ENCODE measurements around the gene FAM20A.

DNA sequence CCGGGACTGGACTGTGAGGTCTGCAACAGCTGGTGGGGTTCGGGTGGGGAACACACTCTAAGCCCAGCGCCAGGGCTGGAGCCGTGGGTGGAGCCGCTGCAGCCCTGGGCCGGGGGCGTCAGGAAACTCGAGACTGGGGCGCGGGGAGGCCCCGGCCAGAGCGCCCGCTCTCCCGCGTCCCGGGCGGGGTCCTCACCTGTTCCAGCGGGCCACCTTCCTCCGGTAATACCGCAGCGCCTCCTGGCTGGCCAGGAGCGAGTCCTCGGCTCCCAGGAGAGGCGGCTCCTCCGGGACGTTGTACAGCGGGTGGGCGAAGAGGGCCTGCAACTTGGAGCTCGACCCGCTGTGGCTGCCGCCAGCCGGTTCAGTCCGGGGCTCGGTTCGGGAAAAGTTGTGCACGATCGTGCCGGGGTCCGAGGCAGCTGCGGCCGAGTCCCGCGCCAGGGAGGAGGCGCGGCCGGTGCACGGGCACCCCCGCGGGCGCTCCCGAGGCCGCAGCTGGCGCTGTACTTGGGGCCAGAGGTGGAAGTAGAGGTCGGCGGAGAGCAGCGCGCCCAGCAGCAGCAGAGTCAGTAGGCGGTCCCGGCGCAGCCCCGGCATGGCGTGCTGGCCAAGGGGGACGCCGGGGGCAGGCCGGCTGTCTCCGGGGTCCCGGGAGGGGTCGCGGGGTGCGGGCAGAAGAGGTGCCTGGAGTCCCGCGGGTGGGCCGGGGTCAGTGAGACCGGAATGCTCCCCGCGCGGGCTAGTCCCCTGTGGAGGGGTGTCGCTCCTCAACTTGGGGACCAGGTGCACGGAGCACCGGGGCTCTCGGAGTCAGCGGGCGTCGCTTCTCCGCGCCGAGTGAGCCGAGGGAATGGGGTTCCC is 868 bp downstream of the FAM20A start:
- TF ChIP-seq, protein P1, sequence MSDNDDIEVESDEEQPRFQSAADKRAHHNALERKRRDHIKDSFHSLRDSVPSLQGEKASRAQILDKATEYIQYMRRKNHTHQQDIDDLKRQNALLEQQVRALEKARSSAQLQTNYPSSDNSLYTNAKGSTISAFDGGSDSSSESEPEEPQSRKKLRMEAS (IDR thresholded peaks at IDR 0.05) = 0 out of 2 replicates have a peak, but pooled peaks have one; percentile 11
- TF ChIP-seq, protein P2, sequence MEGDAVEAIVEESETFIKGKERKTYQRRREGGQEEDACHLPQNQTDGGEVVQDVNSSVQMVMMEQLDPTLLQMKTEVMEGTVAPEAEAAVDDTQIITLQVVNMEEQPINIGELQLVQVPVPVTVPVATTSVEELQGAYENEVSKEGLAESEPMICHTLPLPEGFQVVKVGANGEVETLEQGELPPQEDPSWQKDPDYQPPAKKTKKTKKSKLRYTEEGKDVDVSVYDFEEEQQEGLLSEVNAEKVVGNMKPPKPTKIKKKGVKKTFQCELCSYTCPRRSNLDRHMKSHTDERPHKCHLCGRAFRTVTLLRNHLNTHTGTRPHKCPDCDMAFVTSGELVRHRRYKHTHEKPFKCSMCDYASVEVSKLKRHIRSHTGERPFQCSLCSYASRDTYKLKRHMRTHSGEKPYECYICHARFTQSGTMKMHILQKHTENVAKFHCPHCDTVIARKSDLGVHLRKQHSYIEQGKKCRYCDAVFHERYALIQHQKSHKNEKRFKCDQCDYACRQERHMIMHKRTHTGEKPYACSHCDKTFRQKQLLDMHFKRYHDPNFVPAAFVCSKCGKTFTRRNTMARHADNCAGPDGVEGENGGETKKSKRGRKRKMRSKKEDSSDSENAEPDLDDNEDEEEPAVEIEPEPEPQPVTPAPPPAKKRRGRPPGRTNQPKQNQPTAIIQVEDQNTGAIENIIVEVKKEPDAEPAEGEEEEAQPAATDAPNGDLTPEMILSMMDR (IDR thresholded peaks at IDR 0.05; ENCODE audit: control extremely low read depth in 1 of 3, insufficient read depth in 1 of 3, low read depth in 1 of 3, low read length in 3 of 3) = peak; percentile 50 to 63 (median 58)
- TF ChIP-seq EZH2 (IDR thresholded peaks at IDR 0.05; ENCODE audit: low read depth, low read length, severe bottlenecking) (peak; percentile 53), JUND (IDR thresholded peaks at IDR 0.05; ENCODE audit: low read length) (no peak), EP300 (IDR thresholded peaks at IDR 0.05; ENCODE audit: borderline replicate concordance in 1 of 2, low read depth in 2 of 2, low read length in 2 of 2) (no peak), RXRA (IDR thresholded peaks at IDR 0.05; ENCODE audit: insufficient read depth, low read depth, low read length) (no peak), HDAC6 (IDR thresholded peaks at IDR 0.05; ENCODE audit: low read depth, low read length) (no peak), SP1 (IDR thresholded peaks at IDR 0.05; ENCODE audit: low read depth, low read length) (no peak), TAF1 (IDR thresholded peaks at IDR 0.05; ENCODE audit: low read depth, low read length) (peak; percentile 61), POLR2A (IDR thresholded peaks at IDR 0.05; ENCODE audit: control extremely low read depth in 1 of 2, low read depth in 2 of 2, low read length in 2 of 2) (peak in 1 of 2 experiments; percentile 20; a peak in 1 of 3 replicates), PHF8 (conservative IDR thresholded peaks at IDR 0.05; ENCODE audit: low read depth, low read length) (0 out of 2 replicates have a peak, but pooled peaks have one; percentile 47), GABPA (IDR thresholded peaks at IDR 0.05; ENCODE audit: borderline replicate concordance, insufficient read depth, low read length) (no peak)
- TF ChIP-seq, protein P3, sequence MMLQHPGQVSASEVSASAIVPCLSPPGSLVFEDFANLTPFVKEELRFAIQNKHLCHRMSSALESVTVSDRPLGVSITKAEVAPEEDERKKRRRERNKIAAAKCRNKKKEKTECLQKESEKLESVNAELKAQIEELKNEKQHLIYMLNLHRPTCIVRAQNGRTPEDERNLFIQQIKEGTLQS (IDR thresholded peaks at IDR 0.05; ENCODE audit: insufficient read depth, low read depth, low read length) = no peak
- TF ChIP-seq, protein P4, sequence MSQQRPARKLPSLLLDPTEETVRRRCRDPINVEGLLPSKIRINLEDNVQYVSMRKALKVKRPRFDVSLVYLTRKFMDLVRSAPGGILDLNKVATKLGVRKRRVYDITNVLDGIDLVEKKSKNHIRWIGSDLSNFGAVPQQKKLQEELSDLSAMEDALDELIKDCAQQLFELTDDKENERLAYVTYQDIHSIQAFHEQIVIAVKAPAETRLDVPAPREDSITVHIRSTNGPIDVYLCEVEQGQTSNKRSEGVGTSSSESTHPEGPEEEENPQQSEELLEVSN (IDR thresholded peaks at IDR 0.05) = peak; percentile 16; the same call in 1 of the 2 replicates
